Measurements from ENCODE around the gene ORM1.

ORM1 gene

GRCh38 chr9:114287763-114288192 is 35.1 kb upstream of the ORM1 start:
- Histone ChIP-seq H3K27me3 (ENCODE audit: insufficient read depth, low read length) (no peaks in the 10 kb centered on the region), H3K4me2 (ENCODE audit: low read length) (no peak overlapping the region), H3K79me2 (ENCODE audit: insufficient read depth, low read length) (no peaks in the 10 kb centered on the region), H3K9ac (ENCODE audit: low read length) (no peak overlapping the region), H3K9me3 (ENCODE audit: low read length) (no peaks in the 10 kb centered on the region), H3K27ac (ENCODE audit: low read depth, low read length, poor library complexity, severe bottlenecking) (no peak overlapping the region), H2AFZ (ENCODE audit: low read length) (no peak overlapping the region), H3K9me2 (ENCODE audit: low read depth, low read length) (no peaks in the 10 kb centered on the region), H4K20me1 (ENCODE audit: insufficient read depth, low read length) (no peaks in the 10 kb centered on the region), H3K36me3 (ENCODE audit: insufficient read depth, low read length) (no peaks in the 10 kb centered on the region), H3K4me1 (ENCODE audit: insufficient read depth, low read length, severe bottlenecking) (no peaks in the 10 kb centered on the region), H3K4me3 (ENCODE audit: low read depth, low read length, poor library complexity, severe bottlenecking) (no peak overlapping the region), H3F3A (ENCODE audit: insufficient read depth, low read length) (no peaks in the 10 kb centered on the region)
- TF ChIP-seq EZH2 (IDR thresholded peaks at IDR 0.05; ENCODE audit: borderline replicate concordance, low read length) (no peak), CTCF (IDR thresholded peaks at IDR 0.05; ENCODE audit: low read length) (no peak)

- no peak overlapping the region for H3K4me2 ChIP-seq (ENCODE audit: low read length)
- no peak overlapping the region for H3K4me3 ChIP-seq (ENCODE audit: low read depth, low read length, poor library complexity, severe bottlenecking)
- TF ChIP-seq CTCF (IDR thresholded peaks at IDR 0.05; ENCODE audit: low read length) (no peak), EZH2 (IDR thresholded peaks at IDR 0.05; ENCODE audit: borderline replicate concordance, low read length) (no peak)
- no peaks in the 10 kb centered on the region for H3K9me3 ChIP-seq (ENCODE audit: low read length)
- H3K27me3 ChIP-seq (ENCODE audit: insufficient read depth, low read length), result no peaks in the 10 kb centered on the region
- no peak overlapping the region for H2AFZ ChIP-seq (ENCODE audit: low read length)
- H3K27ac ChIP-seq (ENCODE audit: low read depth, low read length, poor library complexity, severe bottlenecking), result no peak overlapping the region
- H3K36me3 ChIP-seq (ENCODE audit: insufficient read depth, low read length), result no peaks in the 10 kb centered on the region
- H3K4me1 ChIP-seq (ENCODE audit: insufficient read depth, low read length, severe bottlenecking), result no peaks in the 10 kb centered on the region
- no peaks in the 10 kb centered on the region for H3K9me2 ChIP-seq (ENCODE audit: low read depth, low read length)
- H3K9ac ChIP-seq (ENCODE audit: low read length), result no peak overlapping the region
- no peaks in the 10 kb centered on the region for H4K20me1 ChIP-seq (ENCODE audit: insufficient read depth, low read length)
- H3K79me2 ChIP-seq (ENCODE audit: insufficient read depth, low read length), result no peaks in the 10 kb centered on the region
- H3F3A ChIP-seq (ENCODE audit: insufficient read depth, low read length), result no peaks in the 10 kb centered on the region
Observed at GRCh38 chr9:114288193-114289091, 34.5 kb upstream of the ORM1 start.

- Histone ChIP-seq H3K9me3 (ENCODE audit: low read length) (no peaks in the 10 kb centered on the region), H2AFZ (ENCODE audit: low read length) (no peak overlapping the region), H3K9me2 (ENCODE audit: low read depth, low read length) (no peaks in the 10 kb centered on the region), H3K27me3 (ENCODE audit: insufficient read depth, low read length) (no peaks in the 10 kb centered on the region), H3K4me3 (ENCODE audit: low read depth, low read length, poor library complexity, severe bottlenecking) (no peak overlapping the region), H3K9ac (ENCODE audit: low read length) (no peak overlapping the region), H3K27ac (ENCODE audit: low read depth, low read length, poor library complexity, severe bottlenecking) (no peak overlapping the region), H3K4me1 (ENCODE audit: insufficient read depth, low read length, severe bottlenecking) (no peaks in the 10 kb centered on the region), H3K4me2 (ENCODE audit: low read length) (no peak overlapping the region), H3F3A (ENCODE audit: insufficient read depth, low read length) (no peaks in the 10 kb centered on the region), H4K20me1 (ENCODE audit: insufficient read depth, low read length) (no peaks in the 10 kb centered on the region), H3K36me3 (ENCODE audit: insufficient read depth, low read length) (no peaks in the 10 kb centered on the region), H3K79me2 (ENCODE audit: insufficient read depth, low read length) (no peaks in the 10 kb centered on the region)
- TF ChIP-seq CTCF (IDR thresholded peaks at IDR 0.05; ENCODE audit: low read length) (no peak), EZH2 (IDR thresholded peaks at IDR 0.05; ENCODE audit: borderline replicate concordance, low read length) (no peak)
Observed at GRCh38 chr9:114289106-114289505, 33.8 kb upstream of the ORM1 start.

Data from OCI-LY1 (cell line).